Activated T-cell treated with anti-CD3 and anti-CD28 coated beads, Interleukin-2, amount 50 U/mL, for 72 hours (primary cell): ENCODE results near the gene SLC30A5. TPM values are rescaled to one million over a fixed set of nuclear protein-coding genes. Genes with fewer than 3 reads are reported as not detected.

ENCODE experiments used
- ATAC-seq, 2 donors: fragments of 150-1000 bp; cut with Tn5 transposase; replicated peaks in 1 of 2; 2 replicates each; pipeline ENCODE4 v1.10.0; 2021; ENCODE audit warnings: moderate library complexity in 2 of 2, mild to moderate bottlenecking in 1 of 2
- DNase-seq, 2 donors: peaks; one replicate each; pipeline ENCODE4 v3.0.0; 2021 to 2022; ENCODE audit warnings: mixed read lengths in 1 of 2
- H3K27ac Mint-ChIP-seq: one replicate; pipeline ENCODE4 v1.8.0; 2022; ENCODE audit warnings: mild to moderate bottlenecking, moderate library complexity, mixed read lengths
- H3K27me3 Mint-ChIP-seq: one replicate; pipeline ENCODE4 v1.8.0; 2022; ENCODE audit warnings: low read depth, mixed read lengths
- H3K36me3 Mint-ChIP-seq, 2 donors: one replicate each; pipeline ENCODE4 v1.8.0; 2022; ENCODE audit warnings: mixed read lengths in 2 of 2, mild to moderate bottlenecking in 1 of 2; ENCODE audit not compliant: insufficient read depth in 2 of 2
- H3K4me1 Mint-ChIP-seq: one replicate; pipeline ENCODE4 v1.8.0; 2022; ENCODE audit warnings: low read depth, mixed read lengths
- H3K4me3 Mint-ChIP-seq, 2 donors: one replicate each; pipeline ENCODE4 v1.8.0; 2022; ENCODE audit warnings: mild to moderate bottlenecking in 2 of 2, mixed read lengths in 2 of 2, moderate library complexity in 2 of 2
- H3K9me3 Mint-ChIP-seq, 2 donors: one replicate each; pipeline ENCODE4 v1.8.0; 2022; ENCODE audit warnings: mixed read lengths in 2 of 2
- total RNA-seq, 2 donors: library from RNA; stranded (reverse); gene quantifications; one replicate each; pipeline ENCODE4 v1.2.3, GENCODE V29; 2022

Gene SLC30A5
- total RNA-seq, 2 donors from 2014 or later: 31.7 to 37.0 TPM

DNA sequence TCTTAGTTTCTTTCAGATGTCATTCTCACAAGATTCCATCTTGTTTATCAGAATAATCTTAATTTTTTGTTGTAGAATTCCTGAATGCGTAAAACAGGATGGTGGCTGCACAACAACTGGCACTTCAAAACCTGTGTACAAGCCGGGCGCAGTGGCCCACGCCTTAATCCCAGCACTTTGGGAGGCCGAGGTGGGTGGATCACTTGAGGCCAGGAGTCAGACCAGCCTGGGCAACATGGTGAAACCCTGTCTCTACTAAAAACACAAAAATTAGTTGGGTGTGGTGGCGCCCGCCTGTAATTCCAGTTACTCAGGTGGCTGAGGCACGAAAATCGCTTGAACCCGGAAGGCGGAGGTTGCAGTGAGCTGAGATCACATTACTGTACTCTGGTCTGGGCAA is 62.6 kb downstream of the SLC30A5 start:
- no peaks in the 10 kb centered on the region for H3K36me3 Mint-ChIP-seq
- H3K4me3 Mint-ChIP-seq: no peak overlapping the region
- DNase-seq: no peak
- H3K27ac Mint-ChIP-seq: no peak overlapping the region
- H3K4me1 Mint-ChIP-seq: no peaks in the 10 kb centered on the region
- H3K27me3 Mint-ChIP-seq: no peaks in the 10 kb centered on the region
- H3K9me3 Mint-ChIP-seq: no peaks in the 10 kb centered on the region
- no peak for ATAC-seq

GRCh38 chr5:69158039-69158438 is 64.2 kb downstream of the SLC30A5 start:
- Mint-ChIP-seq H3K4me1 (no peaks in the 10 kb centered on the region), H3K4me3 (no peak overlapping the region), H3K36me3 (no peaks in the 10 kb centered on the region), H3K27ac (no peak overlapping the region), H3K27me3 (no peaks in the 10 kb centered on the region), H3K9me3 (no peaks in the 10 kb centered on the region)
- DNase-seq: no peak
- ATAC-seq: no peak

- DNase-seq (no peak), ATAC-seq (no peak)
- Mint-ChIP-seq H3K27me3 (no peaks in the 10 kb centered on the region), H3K27ac (no peak overlapping the region), H3K36me3 (peaks cover 0 to under 1% of the 10 kb centered on the region in 2 donors), H3K9me3 (no peaks in the 10 kb centered on the region), H3K4me3 (no peak overlapping the region), H3K4me1 (no peaks in the 10 kb centered on the region)
Measured at GRCh38 chr5:69160651-69161050, 66.8 kb downstream of the SLC30A5 start.

DNA sequence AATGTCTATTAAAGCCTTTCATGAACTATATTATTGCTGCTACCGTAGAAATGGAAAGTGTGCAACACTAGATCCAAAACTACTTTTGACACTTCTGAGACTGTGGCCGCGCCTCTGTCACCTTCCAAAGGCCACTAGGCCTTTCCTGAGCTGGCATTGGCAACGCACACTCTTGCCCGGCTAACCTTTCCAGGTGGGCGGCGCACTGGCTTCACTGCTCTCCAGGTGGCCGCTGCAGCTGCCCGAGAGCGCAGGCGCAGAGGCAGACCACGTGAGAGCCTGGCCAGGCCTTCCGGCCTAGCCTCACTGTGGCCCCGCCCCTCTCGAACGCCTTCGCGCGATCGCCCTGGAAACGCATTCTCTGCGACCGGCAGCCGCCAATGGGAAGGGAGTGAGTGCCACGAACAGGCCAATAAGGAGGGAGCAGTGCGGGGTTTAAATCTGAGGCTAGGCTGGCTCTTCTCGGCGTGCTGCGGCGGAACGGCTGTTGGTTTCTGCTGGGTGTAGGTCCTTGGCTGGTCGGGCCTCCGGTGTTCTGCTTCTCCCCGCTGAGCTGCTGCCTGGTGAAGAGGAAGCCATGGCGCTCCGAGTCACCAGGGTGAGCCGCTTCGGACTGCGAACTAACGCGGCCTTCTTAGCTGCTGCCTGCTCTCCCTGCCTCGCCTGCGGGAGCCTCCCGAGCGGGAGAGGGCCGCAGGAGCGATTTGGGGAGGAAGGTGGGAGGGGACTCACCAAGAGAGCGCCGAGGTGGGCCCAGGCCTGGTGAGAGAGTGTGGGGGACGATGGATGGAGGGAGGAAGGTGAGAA is 73.1 kb downstream of the SLC30A5 start, which contains the start of gene CCNB1:
Gene CCNB1, plus strand, starts transcription at position 465 of the 807 bp plus-strand sequence. Its CDS starts 113 bp downstream, at position 578.
- ATAC-seq (peak; percentile 99), DNase-seq (peak; percentile 98 to 99)
- Mint-ChIP-seq H3K4me3 (peak within 1 kb of the TSS; percentile 96), H3K9me3 (no peaks in the 10 kb centered on the region), H3K4me1 (peaks cover 27% of the 10 kb centered on the region), H3K27ac (peak within 1 kb of the TSS; percentile 94), H3K36me3 (peaks cover 15 to 28% of the 10 kb centered on the region in 2 donors), H3K27me3 (no peaks in the 10 kb centered on the region)

DNA sequence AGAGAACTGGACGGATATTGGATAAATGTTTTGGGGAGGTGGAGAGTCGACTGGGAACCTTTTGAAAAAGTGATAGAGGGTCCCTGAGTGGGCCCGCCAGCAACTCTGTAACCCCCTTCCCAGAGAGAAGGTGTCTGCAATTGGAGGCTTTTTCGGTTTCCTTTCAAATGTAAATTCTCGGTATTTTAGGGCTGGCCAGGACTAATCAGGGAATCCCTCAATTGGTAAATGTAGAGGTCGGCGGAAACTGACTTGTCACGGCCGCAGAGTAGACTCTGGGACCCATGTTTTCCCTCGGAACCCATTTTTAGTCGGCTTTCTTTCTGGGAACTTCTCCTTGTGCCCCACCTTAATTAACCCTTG is 73.7 kb downstream of the SLC30A5 start:
- no peaks in the 10 kb centered on the region for H3K9me3 Mint-ChIP-seq
- H3K27me3 Mint-ChIP-seq: no peaks in the 10 kb centered on the region
- H3K4me3 Mint-ChIP-seq: peak overlapping the region; percentile 96
- ATAC-seq: no peak
- DNase-seq: peak in 1 of 2 donors; percentile 3
- H3K36me3 Mint-ChIP-seq: peaks cover 16 to 29% of the 10 kb centered on the region in 2 donors
- peaks cover 27% of the 10 kb centered on the region for H3K4me1 Mint-ChIP-seq
- peak overlapping the region; percentile 94 for H3K27ac Mint-ChIP-seq

DNA sequence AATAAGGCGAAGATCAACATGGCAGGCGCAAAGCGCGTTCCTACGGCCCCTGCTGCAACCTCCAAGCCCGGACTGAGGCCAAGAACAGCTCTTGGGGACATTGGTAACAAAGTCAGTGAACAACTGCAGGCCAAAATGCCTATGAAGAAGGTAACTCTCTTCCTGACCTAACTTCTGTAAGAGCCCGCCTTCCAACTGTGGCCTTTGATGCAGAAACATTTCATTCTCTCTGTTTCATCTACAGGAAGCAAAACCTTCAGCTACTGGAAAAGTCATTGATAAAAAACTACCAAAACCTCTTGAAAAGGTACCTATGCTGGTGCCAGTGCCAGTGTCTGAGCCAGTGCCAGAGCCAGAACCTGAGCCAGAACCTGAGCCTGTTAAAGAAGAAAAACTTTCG is 74.1 kb downstream of the SLC30A5 start:
- Mint-ChIP-seq H3K27ac (peak overlapping the region; percentile 94), H3K4me1 (peaks cover 27% of the 10 kb centered on the region), H3K4me3 (peak overlapping the region; percentile 96), H3K27me3 (no peaks in the 10 kb centered on the region), H3K36me3 (peaks cover 18 to 34% of the 10 kb centered on the region in 2 donors), H3K9me3 (no peaks in the 10 kb centered on the region)
- DNase-seq (no peak), ATAC-seq (no peak)

- Mint-ChIP-seq H3K4me1 (peaks cover 27% of the 10 kb centered on the region), H3K27me3 (no peaks in the 10 kb centered on the region), H3K4me3 (no peak overlapping the region), H3K36me3 (peaks cover 24 to 49% of the 10 kb centered on the region in 2 donors), H3K9me3 (no peaks in the 10 kb centered on the region), H3K27ac (no peak overlapping the region)
- ATAC-seq: no peak
- DNase-seq: no peak
Measured at GRCh38 chr5:69170495-69170894, 76.7 kb downstream of the SLC30A5 start.

- peaks cover 23 to 52% of the 10 kb centered on the region in 2 donors for H3K36me3 Mint-ChIP-seq
- H3K27me3 Mint-ChIP-seq: no peaks in the 10 kb centered on the region
- DNase-seq: no peak
- H3K27ac Mint-ChIP-seq: no peak overlapping the region
- H3K9me3 Mint-ChIP-seq: no peaks in the 10 kb centered on the region
- H3K4me3 Mint-ChIP-seq: no peak overlapping the region
- H3K4me1 Mint-ChIP-seq: peaks cover 25% of the 10 kb centered on the region
- ATAC-seq: no peak
Measured at GRCh38 chr5:69170969-69171368, 77.2 kb downstream of the SLC30A5 start.

Other genes starting within 250 kb of the SLC30A5 start
- 100 to 1,000 TPM; 117 to 128 TPM for gene CCNB1, start 73.1 kb downstream of the SLC30A5 start, total RNA-seq
- gene CENPH, start 95.6 kb downstream of the SLC30A5 start, total RNA-seq: 10 to 100 TPM; 47.3 to 49.6 TPM
- 10 to 100 TPM; 52.2 to 67.3 TPM for gene CDK7, start 140.9 kb downstream of the SLC30A5 start, total RNA-seq
- 10 to 100 TPM; 10.6 to 12.6 TPM for gene CCDC125, start 238.8 kb downstream of the SLC30A5 start, total RNA-seq